ENCODE data around the gene HEPN1. TPM values are rescaled to one million over a fixed set of nuclear protein-coding genes. Genes with fewer than 3 reads are reported as not detected.

HEPN1 gene
- total and polyA plus RNA-seq, 10 of the 15 experiments (the other 5 are each of a cell fraction or from before 2014, with no cell fraction given): not detected

- Histone ChIP-seq H3K79me2 (ENCODE audit: control insufficient read depth, insufficient read depth, low read length) (no peaks in the 10 kb centered on the region), H3K36me3 (ENCODE audit: control insufficient read depth in 2 of 2, insufficient read depth in 2 of 2, low read length in 1 of 2) (no peaks in the 10 kb centered on the region), H3K27ac (ENCODE audit: control insufficient read depth, insufficient read depth) (no peak overlapping the region), H3K4me1 (ENCODE audit: control insufficient read depth, insufficient read depth, low read length) (no peaks in the 10 kb centered on the region), H3K9ac (ENCODE audit: control insufficient read depth, insufficient read depth, low read length) (no peak overlapping the region), H3K4me2 (ENCODE audit: control insufficient read depth, insufficient read depth) (no peak overlapping the region), H3K4me3 (no peak overlapping the region), H4K20me1 (ENCODE audit: control insufficient read depth, insufficient read depth) (no peaks in the 10 kb centered on the region), H3K27me3 (replicated peaks in 1 of 2; ENCODE audit: control insufficient read depth in 2 of 2, insufficient read depth in 2 of 2, low read length in 1 of 2) (peaks cover 0 to 2% of the 10 kb centered on the region in 2 experiments; a peak in 1 of 4 replicates), H3K9me3 (replicated peaks; ENCODE audit: control insufficient read depth, insufficient read depth, low read length) (no peaks in the 10 kb centered on the region), H2AFZ (ENCODE audit: control insufficient read depth, low read depth, low read length) (no peak overlapping the region)
- in situ Hi-C loops (cut with MboI): no loop called here
- ChIA-PET RAD21 (ENCODE audit: unreplicated experiment) (no interaction called here), SMC1A (ENCODE audit: uncharacterized antibody, unreplicated experiment) (interaction anchor here (1.2 kb wide), 1 partner anchor 31 kb away, joined by 3 read pairs; the partner anchor contains the start of gene CCDC15), CTCF (no interaction called here), POLR2A (no interaction called here)
- intact Hi-C loops (cut with micrococcal nuclease; ENCODE audit: unreplicated experiment): no loop called here
- DNase-seq (ENCODE audit: low read depth, low spot score) (no peak), FAIRE-seq (no peak), ATAC-seq (no peak)
- no TSS peak for BruUV-seq (replicated peaks)
- WGBS (ENCODE audit: insufficient coverage, insufficient replicate concordance, low lambda C conversion rate, missing lambda C conversion rate): 58% methylated on average over 4 of the region's 4 CpGs
- TF ChIP-seq NKRF (conservative IDR thresholded peaks at IDR 0.05) (no peak), POLR2A (IDR thresholded peaks at IDR 0.05; ENCODE audit: low read depth, low read length) (no peak), HDGF (IDR thresholded peaks at IDR 0.05) (no peak), ZNF207 (IDR thresholded peaks at IDR 0.05; ENCODE audit: borderline replicate concordance) (no peak), SUZ12 (IDR thresholded peaks at IDR 0.05; ENCODE audit: unreplicated experiment) (no peak), YBX1 (IDR thresholded peaks at IDR 0.05) (no peak), ETV6 (conservative IDR thresholded peaks at IDR 0.05 in 1 of 2, IDR thresholded peaks at IDR 0.05 in 1 of 2; ENCODE audit: borderline replicate concordance in 1 of 2, low read depth in 1 of 2) (no peak), DPF2 (IDR thresholded peaks at IDR 0.05) (no peak), USF2 (IDR thresholded peaks at IDR 0.05; ENCODE audit: borderline replicate concordance, low read depth, low read length) (no peak), ZNF274 (IDR thresholded peaks at IDR 0.05; ENCODE audit: insufficient read depth, insufficient read length) (no peak), POLR2AphosphoS5 (IDR thresholded peaks at IDR 0.05; ENCODE audit: low read length) (no peak), TBL1XR1 (IDR thresholded peaks at IDR 0.05; ENCODE audit: low read depth, low read length) (no peak), NR2C2 (IDR thresholded peaks at IDR 0.05; ENCODE audit: borderline replicate concordance, control insufficient read depth, insufficient read length, low read depth) (no peak), E4F1 (IDR thresholded peaks at IDR 0.05; ENCODE audit: borderline replicate concordance, partially characterized antibody) (no peak), CEBPZ (IDR thresholded peaks at IDR 0.05; ENCODE audit: low read depth, low read length) (no peak), RAD21 (IDR thresholded peaks at IDR 0.05; ENCODE audit: insufficient read depth, low read depth, low read length) (no peak)
These were observed 3.8 kb downstream of the HEPN1 start for GRCh38 chr11:124922831-124923230.

All from GM12878 (cell line).